Vagina (tissue), 2 donors: Measurements from ENCODE around the gene B9D2. TPM values are rescaled to one million over a fixed set of nuclear protein-coding genes. Genes with fewer than 3 reads are reported as not detected.
"Not testable (repeated sequence)": the region's sequence is repeated elsewhere in the genome, so short reads cannot be mapped to it uniquely, and the experiment has no call there.

Experiments
- DNase-seq, 2 donors: peaks; one replicate each; pipeline ENCODE4 v3.0.0-alpha.2; 2017; ENCODE audit errors: extremely low spot score in 2 of 2
- H3K27ac ChIP-seq: fragments of 200-600 bp; sonication (generic); one replicate; pipeline ENCODE4 v1.5.1; 2019
- H3K27me3 ChIP-seq: fragments of 200-600 bp; sonication (generic); one replicate; pipeline ENCODE4 v1.5.1; 2019
- H3K36me3 ChIP-seq, 2 donors: fragments of 200-600 bp; sonication (generic); one replicate each; pipeline ENCODE4 v1.5.1; 2017 to 2019
- H3K4me1 ChIP-seq: fragments of 200-600 bp; sonication (generic); one replicate; pipeline ENCODE4 v1.5.1; 2019
- H3K4me3 ChIP-seq, 2 donors: fragments of 200-600 bp; sonication (generic); 1 replicate in 1 of 2; 2 replicates in 1 of 2; pipeline ENCODE4 v1.5.1; 2016 to 2019
- H3K9me3 ChIP-seq: fragments of 200-600 bp; sonication (generic); one replicate; pipeline ENCODE4 v1.5.1; 2019
- CTCF ChIP-seq, 3 experiments: fragments of 450-650 bp in 2 of 3; fragments of 200-600 bp in 1 of 3; sonication (generic) in 1 of 3; IDR thresholded peaks; one replicate each; pipeline ENCODE4 v1.5.1; 2017 to 2019; ENCODE audit warnings: antibody characterized with exemption in 3 of 3, mild to moderate bottlenecking in 2 of 3, moderate library complexity in 2 of 3
- POLR2A ChIP-seq, 2 donors: fragments of 450-650 bp; IDR thresholded peaks; one replicate each; pipeline ENCODE4 v1.6.1; 2017; ENCODE audit warnings: antibody characterized with exemption in 2 of 2, mild to moderate bottlenecking in 2 of 2, moderate library complexity in 2 of 2
- POLR2AphosphoS5 ChIP-seq, 2 donors: sonication (generic); formaldehyde crosslinking; IDR thresholded peaks; one replicate each; pipeline ENCODE4 v1.9.0; 2017; ENCODE audit warnings: antibody characterized with exemption in 2 of 2, mild to moderate bottlenecking in 2 of 2, low read depth in 1 of 2; ENCODE audit not compliant: insufficient read depth in 1 of 2
- intact Hi-C: fragments of 100-400 bp; cut with DNase I; formaldehyde crosslinking; loops from one replicate; pipeline ENCODE4 v1.15.1; 2023
- total RNA-seq: library from RNA; depleted of rRNA; stranded (reverse); fragments of >200 nt; gene quantifications from one replicate; pipeline ENCODE4 v1.2.3, GENCODE V29; 2016

B9D2 gene
- total RNA-seq, 1 donor from 2014 or later, result not detected

GRCh38 chr19:41395355-41395754 lies 31.4 kb upstream of the B9D2 start:
- intact Hi-C loops, result no loop called here
- H3K9me3 ChIP-seq, result no peaks in the 10 kb centered on the region
- peaks cover 39% of the 10 kb centered on the region for H3K4me1 ChIP-seq
- peaks cover 0 to 3% of the 10 kb centered on the region in 2 donors for H3K36me3 ChIP-seq
- no peak overlapping the region for H3K4me3 ChIP-seq
- H3K27me3 ChIP-seq, result no peaks in the 10 kb centered on the region
- no peak for DNase-seq
- H3K27ac ChIP-seq, result no peak overlapping the region
- TF ChIP-seq POLR2AphosphoS5 (IDR thresholded peaks at IDR 0.05; ENCODE audit: insufficient read depth in 1 of 2, low read depth in 1 of 2) (no peak), CTCF (IDR thresholded peaks at IDR 0.05) (no peak), POLR2A (IDR thresholded peaks at IDR 0.05) (no peak)

GRCh38 chr19:41392775-41393174 lies 28.8 kb upstream of the B9D2 start:
- Histone ChIP-seq H3K36me3 (peaks cover 0 to 26% of the 10 kb centered on the region in 2 donors), H3K9me3 (no peaks in the 10 kb centered on the region), H3K27me3 (no peaks in the 10 kb centered on the region), H3K4me1 (peaks cover 18% of the 10 kb centered on the region), H3K27ac (no peak overlapping the region), H3K4me3 (no peak overlapping the region)
- intact Hi-C loops, result no loop called here
- DNase-seq, result no peak
- no peak for TF ChIP-seq POLR2AphosphoS5 (IDR thresholded peaks at IDR 0.05; ENCODE audit: insufficient read depth in 1 of 2, low read depth in 1 of 2)
- TF ChIP-seq POLR2A (IDR thresholded peaks at IDR 0.05), result no peak
- TF ChIP-seq CTCF (IDR thresholded peaks at IDR 0.05), result no peak

- no peak for DNase-seq
- Histone ChIP-seq H3K4me1 (peaks cover 14% of the 10 kb centered on the region), H3K36me3 (peaks cover 0 to 27% of the 10 kb centered on the region in 2 donors), H3K27ac (no peak overlapping the region), H3K27me3 (no peaks in the 10 kb centered on the region), H3K4me3 (no peak overlapping the region), H3K9me3 (no peaks in the 10 kb centered on the region)
- TF ChIP-seq POLR2AphosphoS5 (IDR thresholded peaks at IDR 0.05; ENCODE audit: insufficient read depth in 1 of 2, low read depth in 1 of 2) (no peak), POLR2A (IDR thresholded peaks at IDR 0.05) (no peak), CTCF (IDR thresholded peaks at IDR 0.05) (no peak)
- intact Hi-C loops, result no loop called here
Observed at GRCh38 chr19:41391618-41392017, 27.7 kb upstream of the B9D2 start.

- no peaks in the 10 kb centered on the region for H3K4me1 ChIP-seq
- intact Hi-C loops, result no loop called here
- H3K9me3 ChIP-seq, result no peaks in the 10 kb centered on the region
- no peak for TF ChIP-seq CTCF (IDR thresholded peaks at IDR 0.05)
- TF ChIP-seq POLR2AphosphoS5 (IDR thresholded peaks at IDR 0.05; ENCODE audit: insufficient read depth in 1 of 2, low read depth in 1 of 2), result no peak
- TF ChIP-seq POLR2A (IDR thresholded peaks at IDR 0.05), result no peak
- no peak overlapping the region for H3K4me3 ChIP-seq
- no peaks in the 10 kb centered on the region for H3K27me3 ChIP-seq
- H3K36me3 ChIP-seq, result peaks cover 0 to 33% of the 10 kb centered on the region in 2 donors
- H3K27ac ChIP-seq, result no peak overlapping the region
- no peak for DNase-seq
Observed at GRCh38 chr19:41386442-41386841, 22.5 kb upstream of the B9D2 start.

GRCh38 chr19:41384351-41384750 lies 20.4 kb upstream of the B9D2 start:
- Histone ChIP-seq H3K27me3 (no peaks in the 10 kb centered on the region), H3K27ac (no peak overlapping the region), H3K9me3 (no peaks in the 10 kb centered on the region), H3K4me1 (peaks cover 11% of the 10 kb centered on the region), H3K4me3 (no peak overlapping the region), H3K36me3 (peaks cover 0 to 20% of the 10 kb centered on the region in 2 donors)
- DNase-seq, result no peak
- intact Hi-C loops, result no loop called here
- TF ChIP-seq POLR2A (IDR thresholded peaks at IDR 0.05) (no peak), POLR2AphosphoS5 (IDR thresholded peaks at IDR 0.05; ENCODE audit: insufficient read depth in 1 of 2, low read depth in 1 of 2) (no peak), CTCF (IDR thresholded peaks at IDR 0.05) (no peak)

GRCh38 chr19:41381536-41381935 lies 17.6 kb upstream of the B9D2 start:
- peaks cover 22% of the 10 kb centered on the region for H3K4me1 ChIP-seq
- H3K9me3 ChIP-seq, DNase-seq, H3K36me3 ChIP-seq, H3K27me3 ChIP-seq, H3K27ac ChIP-seq, H3K4me3 ChIP-seq, intact Hi-C loops: not testable (repeated sequence)
